ENCODE measurements around the gene ACIN1. TPM values are rescaled to one million over a fixed set of nuclear protein-coding genes. Genes with fewer than 3 reads are reported as not detected.

The ACIN1 gene
- total and polyA plus RNA-seq, 9 of the 15 experiments (the other 6 are each of a cell fraction or from before 2014, with no cell fraction given), result 5.0 to 196 (median 129) TPM

GRCh38 chr14:23034498-23035302 is 60.2 kb downstream of the ACIN1 start, which contains the start of gene PSMB5 (continued):
- TF ChIP-seq HOMEZ (CRISPR knock-in tag; IDR thresholded peaks at IDR 0.05) (0 out of 2 replicates have a peak, but pooled peaks have one; percentile 33), DMBX1 (CRISPR knock-in tag; IDR thresholded peaks at IDR 0.05; ENCODE audit: borderline replicate concordance) (peak; percentile 70; the same call in 1 of the 2 replicates), ZBTB11 (CRISPR knock-in tag; IDR thresholded peaks at IDR 0.05) (peak in 1 of 3 experiments; percentile 79; a peak in 2 of 6 replicates), CBX8 (IDR thresholded peaks at IDR 0.05; ENCODE audit: borderline replicate concordance, extremely low read depth, low read depth, low read length, poor library complexity, severe bottlenecking) (no peak), ZNF644 (tag; IDR thresholded peaks at IDR 0.05; ENCODE audit: low read depth) (peak; percentile 90), ARNT (IDR thresholded peaks at IDR 0.05) (peak; percentile 55 to 59; a peak in 2 of 4 replicates), HINFP (tag; conservative IDR thresholded peaks at IDR 0.05; ENCODE audit: low read depth) (peak; percentile 1; the same call in 1 of the 2 replicates), FOSL1 (tag; conservative IDR thresholded peaks at IDR 0.05) (peak; percentile 54), ZBTB26 (CRISPR knock-in tag; IDR thresholded peaks at IDR 0.05) (no peak), PHB2 (IDR thresholded peaks at IDR 0.05; ENCODE audit: low read depth) (no peak), YY1 (IDR thresholded peaks at IDR 0.05; ENCODE audit: borderline replicate concordance in 1 of 3, control insufficient read depth in 1 of 3, extremely low read depth in 1 of 3, insufficient read depth in 3 of 3, insufficient read length in 1 of 3, insufficient replicate concordance in 2 of 3, low read depth in 1 of 3, low read length in 2 of 3) (peak; percentile 93 to 96 (median 95)), ARHGAP35 (IDR thresholded peaks at IDR 0.05; ENCODE audit: partially characterized antibody) (no peak), RBBP5 (IDR thresholded peaks at IDR 0.05; ENCODE audit: borderline replicate concordance, insufficient read depth, low read length, poor library complexity, severe bottlenecking) (peak; percentile 55), FOXA3 (CRISPR knock-in tag; conservative IDR thresholded peaks at IDR 0.05 in 1 of 2, IDR thresholded peaks at IDR 0.05 in 1 of 2) (0 out of 4 replicates have a peak, but pooled peaks of 1 of the 2 experiments have one; percentile 20), RFX1 (IDR thresholded peaks at IDR 0.05) (peak; percentile 94), PTBP1 (IDR thresholded peaks at IDR 0.05; ENCODE audit: low read depth, low read length) (no peak)

Measured in K562 (cell line).